HCT116 (cell line): Measurements from ENCODE around the gene DNMT3L. TPM values are rescaled to one million over a fixed set of nuclear protein-coding genes. Genes with fewer than 3 reads are reported as not detected.
"Not testable (repeated sequence)": the region's sequence is repeated elsewhere in the genome, so short reads cannot be mapped to it uniquely, and the experiment has no call there.

Source experiments
- ATAC-seq: fragments of 200-7000 bp; cut with Tn5 transposase; 2 replicates; pipeline ENCODE4 v1.9.1; 2020; ENCODE audit warnings: mild to moderate bottlenecking, moderate library complexity
- BruUV-seq: library from RNA; stranded (reverse); fragments of 400-500 nt; replicated peaks from 2 replicates; lab custom pipeline; 2021; lab: Mats Ljungman, UMichigan
- CTCF ChIA-PET: fragments of 300-600 bp; sonication (Branson Sonifier 250); formaldehyde crosslinking; loops from one replicate; lab custom pipeline; 2021; ENCODE audit warnings: antibody characterized with exemption; lab: Charles Lee
- POLR2A ChIA-PET: fragments of 300-600, 350-600 bp; sonication (Branson Sonifier 250); formaldehyde crosslinking; loops from one replicate; lab custom pipeline; 2021; ENCODE audit warnings: antibody characterized with exemption; lab: Charles Lee
- RAD21 ChIA-PET, 2 experiments: fragments of 300-600 bp; sonication (Branson Sonifier 250); formaldehyde crosslinking; loops; one replicate each; lab custom pipeline; 2023; ENCODE audit warnings: low total read pairs in 2 of 2; ENCODE audit not compliant: uncharacterized antibody in 2 of 2, unreplicated experiment in 2 of 2, low non-redundant PET in 1 of 2; lab: Charles Lee
- DNase-seq: peaks from one replicate; pipeline ENCODE4 v3.0.0-alpha.2; 2010; ENCODE audit warnings: low read depth, low spot score
- H2AFZ ChIP-seq: fragments of 200-600 bp; shearing (Covaris generic), sonication (generic); 2 replicates; pipeline ENCODE4 v1.6.1; 2017; ENCODE audit warnings: low read depth, mixed run types, mixed read lengths, antibody characterized with exemption, low read length; ENCODE audit not compliant: poor library complexity, severe bottlenecking
- H3K27ac ChIP-seq: 2 replicates; pipeline ENCODE4 v1.5.1; 2012; ENCODE audit warnings: low read depth, low read length
- H3K27me3 ChIP-seq: fragments of 200-600 bp; sonication (generic); 2 replicates; pipeline ENCODE4 v1.6.1; 2016; ENCODE audit warnings: mixed run types, low read length, mixed read lengths; ENCODE audit not compliant: insufficient read depth
- H3K36me3 ChIP-seq, 2 experiments: fragments of 200-500 bp in 1 of 2; fragments of 200-600 bp in 1 of 2; sonication (Bioruptor generic) in 1 of 2; sonication (generic) in 1 of 2; 2 replicates each; pipeline versions ENCODE4 v1.5.1 to v1.6.1; 2014 to 2016; ENCODE audit warnings: low read length in 2 of 2, inconsistent platforms in 1 of 2, mixed read lengths in 1 of 2, mixed run types in 1 of 2; ENCODE audit not compliant: insufficient read depth in 2 of 2, control insufficient read depth in 1 of 2
- H3K4me1 ChIP-seq, 2 experiments: fragments of 200-600 bp in 1 of 2; sonication (generic) in 1 of 2; 2 replicates each; pipeline versions ENCODE4 v1.5.1 to v1.6.1; 2012 to 2017; ENCODE audit warnings: low read length in 2 of 2, inconsistent platforms in 1 of 2, mild to moderate bottlenecking in 1 of 2, mixed read lengths in 1 of 2, mixed run types in 1 of 2, moderate library complexity in 1 of 2; ENCODE audit not compliant: insufficient read depth in 2 of 2, control insufficient read depth in 1 of 2
- H3K4me2 ChIP-seq: fragments of 200-600 bp; sonication (generic); 2 replicates; pipeline ENCODE4 v1.6.1; 2017; ENCODE audit warnings: mixed run types, low read length, mixed read lengths
- H3K4me3 ChIP-seq, 2 experiments: fragments of 200-600 bp in 1 of 2; sonication (generic) in 1 of 2; replicated peaks in 1 of 2; 2 replicates each; pipeline ENCODE4 v1.5.1; 2011 to 2016; ENCODE audit warnings: low read length in 2 of 2, control low read depth in 1 of 2, low read depth in 1 of 2, mild to moderate bottlenecking in 1 of 2, mixed read lengths in 1 of 2, mixed run types in 1 of 2
- H3K79me2 ChIP-seq: fragments of 200-600 bp; sonication (generic); 2 replicates; pipeline ENCODE4 v1.6.1; 2017; ENCODE audit warnings: mild to moderate bottlenecking, mixed run types, low read length, moderate library complexity, mixed read lengths; ENCODE audit not compliant: insufficient read depth
- H3K9ac ChIP-seq: fragments of 200-600 bp; sonication (generic); 2 replicates; pipeline ENCODE4 v1.6.1; 2016; ENCODE audit warnings: low read length, mixed read lengths
- H3K9me2 ChIP-seq: fragments of 200-600 bp; sonication (generic), shearing (Covaris generic); 2 replicates; pipeline ENCODE4 v1.6.1; 2017; ENCODE audit warnings: mixed run types, mild to moderate bottlenecking, moderate library complexity; ENCODE audit not compliant: insufficient read depth
- H3K9me3 ChIP-seq, 2 experiments: fragments of 200-500 bp in 1 of 2; fragments of 200-600 bp in 1 of 2; sonication (Bioruptor generic) in 1 of 2; sonication (generic) in 1 of 2; 2 replicates each; pipeline ENCODE4 v1.6.1; 2014 to 2017; ENCODE audit warnings: low read length in 2 of 2, mixed read lengths in 2 of 2, inconsistent platforms in 1 of 2, low read depth in 1 of 2, mild to moderate bottlenecking in 1 of 2, mixed run types in 1 of 2, moderate library complexity in 1 of 2; ENCODE audit not compliant: control insufficient read depth in 1 of 2, insufficient read depth in 1 of 2
- H4K20me1 ChIP-seq: fragments of 200-600 bp; sonication (generic), shearing (Covaris generic); 2 replicates; pipeline ENCODE4 v1.6.1; 2017; ENCODE audit warnings: mixed run types, mild to moderate bottlenecking, moderate library complexity; ENCODE audit not compliant: insufficient read depth
- intact Hi-C: fragments of 100-400 bp; cut with micrococcal nuclease; formaldehyde crosslinking; loops from 2 replicates; pipeline ENCODE4 v1.10.0; 2022
- total RNA-seq: library from RNA; stranded (reverse); gene quantifications from one replicate; pipeline ENCODE4 v1.2.1, GENCODE V29; 2021; ENCODE audit not compliant: unreplicated experiment

Gene DNMT3L
- total RNA-seq, 1 experiment from 2014 or later = not detected

DNA sequence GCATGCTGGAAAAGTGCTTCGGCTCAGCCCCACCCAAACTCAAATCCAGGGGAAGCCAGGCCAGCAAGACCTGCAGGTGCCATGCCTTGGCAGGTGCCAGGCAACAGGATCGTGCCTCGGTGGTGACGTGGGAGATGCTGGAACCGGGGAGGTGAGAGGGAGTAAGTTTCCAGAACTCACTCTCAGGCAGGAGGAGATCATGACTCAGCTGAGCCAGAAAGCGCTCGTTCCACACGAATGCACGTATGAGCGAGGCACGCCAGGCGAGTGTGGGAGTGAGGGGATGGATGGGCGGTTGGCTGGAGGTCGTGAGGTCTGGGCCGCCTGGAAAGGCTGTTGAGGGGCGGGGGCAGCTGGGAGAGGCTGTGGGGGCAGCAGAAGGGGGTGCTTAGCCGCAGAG, 13.8 kb downstream of the DNMT3L start:
- H3K27me3 ChIP-seq, H3K9ac ChIP-seq, H2AFZ ChIP-seq, H3K4me3 ChIP-seq, H3K27ac ChIP-seq, CTCF ChIA-PET, BruUV-seq, H3K4me2 ChIP-seq, POLR2A ChIA-PET, H4K20me1 ChIP-seq, H3K9me2 ChIP-seq, DNase-seq, RAD21 ChIA-PET, H3K9me3 ChIP-seq, intact Hi-C loops, H3K36me3 ChIP-seq, H3K79me2 ChIP-seq, ATAC-seq, H3K4me1 ChIP-seq: not testable (repeated sequence)

- H4K20me1 ChIP-seq, CTCF ChIA-PET, POLR2A ChIA-PET, H3K9me3 ChIP-seq, H3K27ac ChIP-seq, H3K27me3 ChIP-seq, H3K9me2 ChIP-seq, H3K79me2 ChIP-seq, H3K36me3 ChIP-seq, H3K9ac ChIP-seq, H2AFZ ChIP-seq, RAD21 ChIA-PET, H3K4me2 ChIP-seq, DNase-seq, H3K4me3 ChIP-seq, BruUV-seq, intact Hi-C loops, H3K4me1 ChIP-seq: not testable (repeated sequence)
- peak; percentile 50 for ATAC-seq
Observed at GRCh38 chr21:44243980-44244379, 17.7 kb downstream of the DNMT3L start.

DNA sequence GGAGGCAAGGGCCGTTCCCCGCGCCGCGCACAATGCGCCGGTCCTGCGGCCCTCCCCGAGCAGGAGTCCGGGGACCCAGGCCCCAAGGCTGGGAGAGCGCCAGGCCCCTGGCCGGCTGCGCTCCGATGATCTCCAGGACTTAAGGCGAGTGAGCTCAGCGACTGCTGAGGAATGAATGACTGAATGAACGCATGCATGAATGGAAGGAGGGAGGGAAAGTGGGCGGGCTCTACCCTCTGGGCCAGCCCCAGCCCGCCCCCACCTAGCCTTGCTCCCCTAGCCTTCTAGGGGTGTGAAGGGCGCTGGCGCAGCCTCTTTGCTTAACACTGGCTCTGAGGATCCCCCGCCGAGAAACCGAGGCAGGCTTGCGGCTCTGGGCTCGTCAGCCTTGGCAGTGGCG, 20.4 kb downstream of the DNMT3L start:
- H4K20me1 ChIP-seq, H3K36me3 ChIP-seq, H3K27ac ChIP-seq, BruUV-seq, H3K79me2 ChIP-seq, H3K9me2 ChIP-seq, DNase-seq, H2AFZ ChIP-seq, intact Hi-C loops, H3K27me3 ChIP-seq, RAD21 ChIA-PET, CTCF ChIA-PET, H3K9ac ChIP-seq, POLR2A ChIA-PET, H3K4me1 ChIP-seq, H3K9me3 ChIP-seq, H3K4me2 ChIP-seq, H3K4me3 ChIP-seq: not testable (repeated sequence)
- peak; percentile 59 for ATAC-seq

DNA sequence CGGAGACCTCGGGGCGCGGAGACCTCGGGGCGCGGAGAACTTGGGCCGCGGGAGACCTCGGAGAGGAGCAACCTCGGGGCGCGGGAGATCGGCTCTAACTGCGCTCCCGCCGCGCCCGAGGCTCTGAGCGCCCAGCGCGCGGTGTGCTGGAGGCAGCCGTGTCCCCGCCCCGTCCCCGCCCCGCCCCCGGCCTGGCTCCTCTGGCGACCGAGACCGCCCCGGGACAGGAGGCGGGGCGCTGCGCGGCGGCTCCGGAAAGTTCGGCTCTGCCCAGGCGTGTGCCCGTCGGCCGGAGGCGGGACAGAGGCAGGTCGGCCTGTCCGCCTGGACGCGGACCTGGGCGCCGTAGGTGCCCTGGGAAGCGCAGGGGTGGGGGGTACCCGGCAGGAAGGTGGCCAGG, 20.9 kb downstream of the DNMT3L start, which contains the start of gene ICOSLG:
Gene ICOSLG (minus strand): TSS at position 102 of the 400 bp plus-strand sequence. CDS start 126 bp downstream, outside the sequence.
- RAD21 ChIA-PET, H3K79me2 ChIP-seq, H3K9me2 ChIP-seq, H2AFZ ChIP-seq, intact Hi-C loops, BruUV-seq, H3K4me1 ChIP-seq, H3K9me3 ChIP-seq, H3K4me3 ChIP-seq, H3K4me2 ChIP-seq, H3K27ac ChIP-seq, H3K27me3 ChIP-seq, POLR2A ChIA-PET, H3K9ac ChIP-seq, H4K20me1 ChIP-seq, H3K36me3 ChIP-seq, DNase-seq, CTCF ChIA-PET: not testable (repeated sequence)
- ATAC-seq = peak; percentile 81
